Measurements from ENCODE around the gene DDN. TPM values are rescaled to one million over a fixed set of nuclear protein-coding genes. Genes with fewer than 3 reads are reported as not detected.

Gene DDN
- total RNA-seq, 4 donors from 2014 or later, result 26.8 to 415 (median 232) TPM

GRCh38 chr12:48981757-48982157 is 17.4 kb downstream of the DDN start:
- Histone ChIP-seq H3K36me3 (no peaks in the 10 kb centered on the region), H3K4me1 (peaks cover 39 to 42% of the 10 kb centered on the region in 2 donors), H3K27me3 (peaks cover 60 to 66% (median 65%) of the 10 kb centered on the region in 3 donors), H3K27ac (no peak overlapping the region), H3K4me3 (no peak overlapping the region), H3K9me3 (no peaks in the 10 kb centered on the region)
- no peak for ATAC-seq
- no peak for DNase-seq
- in situ Hi-C loops (cut with MboI; ENCODE audit: low sequenced_read_pairs in 4 of 4), result loop anchor here in 1 of 4 donors (25.0 kb wide), 1 partner anchor 119 kb away; the partner anchor contains the start of genes DDX23 and RND1
- intact Hi-C loops (cut with DNase I; ENCODE audit: low total_unique reads), result no loop called here
- TF ChIP-seq POLR2A (IDR thresholded peaks at IDR 0.05), result no peak
- TF ChIP-seq CTCF (IDR thresholded peaks at IDR 0.05 in 4 of 5, conservative IDR thresholded peaks at IDR 0.05 in 1 of 5), result no peak

GRCh38 chr12:48980953-48981756 is 18.0 kb downstream of the DDN start:
- peaks cover 39 to 42% of the 10 kb centered on the region in 2 donors for H3K4me1 ChIP-seq
- no peak overlapping the region for H3K27ac ChIP-seq
- in situ Hi-C loops (cut with MboI; ENCODE audit: low sequenced_read_pairs in 4 of 4) (loop anchor here in 1 of 4 donors (25.0 kb wide), 1 partner anchor 119 kb away; the partner anchor contains the start of genes DDX23 and RND1), intact Hi-C loops (cut with DNase I; ENCODE audit: low total_unique reads) (no loop called here)
- H3K4me3 ChIP-seq, result peak overlapping the region; percentile 37 to 60 (median 48)
- no peaks in the 10 kb centered on the region for H3K9me3 ChIP-seq
- DNase-seq (no peak), ATAC-seq (no peak)
- TF ChIP-seq CTCF (IDR thresholded peaks at IDR 0.05 in 4 of 5, conservative IDR thresholded peaks at IDR 0.05 in 1 of 5), result no peak
- no peak for TF ChIP-seq POLR2A (IDR thresholded peaks at IDR 0.05)
- H3K27me3 ChIP-seq, result peaks cover 66 to 71% (median 71%) of the 10 kb centered on the region in 3 donors
- H3K36me3 ChIP-seq, result no peaks in the 10 kb centered on the region

- TF ChIP-seq POLR2A (IDR thresholded peaks at IDR 0.05) (no peak), CTCF (IDR thresholded peaks at IDR 0.05 in 4 of 5, conservative IDR thresholded peaks at IDR 0.05 in 1 of 5) (no peak)
- Histone ChIP-seq H3K27me3 (peaks cover 71 to 77% (median 76%) of the 10 kb centered on the region in 3 donors), H3K9me3 (no peaks in the 10 kb centered on the region), H3K4me3 (peak overlapping the region; percentile 37 to 60 (median 48)), H3K36me3 (no peaks in the 10 kb centered on the region), H3K4me1 (peaks cover 33 to 39% of the 10 kb centered on the region in 2 donors), H3K27ac (no peak overlapping the region)
- ATAC-seq (peak; percentile 31 to 35), DNase-seq (no peak)
- in situ Hi-C loops (cut with MboI; ENCODE audit: low sequenced_read_pairs in 4 of 4) (loop anchor here in 1 of 4 donors (25.0 kb wide), 1 partner anchor 118 kb away; the partner anchor contains the start of genes DDX23 and RND1), intact Hi-C loops (cut with DNase I; ENCODE audit: low total_unique reads) (no loop called here)
Observed at GRCh38 chr12:48980389-48980952, 18.7 kb downstream of the DDN start.

- H3K27me3 ChIP-seq, result peaks cover 76 to 82% (median 82%) of the 10 kb centered on the region in 3 donors
- intact Hi-C loops (cut with DNase I; ENCODE audit: low total_unique reads) (no loop called here), in situ Hi-C loops (cut with MboI; ENCODE audit: low sequenced_read_pairs in 4 of 4) (loop anchor here in 1 of 4 donors (25.0 kb wide), 1 partner anchor 117 kb away; the partner anchor contains the start of genes DDX23 and RND1)
- no peak for DNase-seq
- ATAC-seq, result peak in 1 of 2 donors; percentile 21
- H3K4me3 ChIP-seq, result peak overlapping the region; percentile 37 to 60 (median 48)
- no peaks in the 10 kb centered on the region for H3K36me3 ChIP-seq
- no peaks in the 10 kb centered on the region for H3K9me3 ChIP-seq
- H3K27ac ChIP-seq, result no peak overlapping the region
- H3K4me1 ChIP-seq, result peaks cover 30 to 33% of the 10 kb centered on the region in 2 donors
- no peak for TF ChIP-seq CTCF (IDR thresholded peaks at IDR 0.05 in 4 of 5, conservative IDR thresholded peaks at IDR 0.05 in 1 of 5)
- TF ChIP-seq POLR2A (IDR thresholded peaks at IDR 0.05), result no peak
Observed at GRCh38 chr12:48979602-48980388, 19.4 kb downstream of the DDN start.

Measured in gastrocnemius medialis (tissue), 4 donors.